ENCODE data around the gene MAP3K19.

The MAP3K19 gene

DNA sequence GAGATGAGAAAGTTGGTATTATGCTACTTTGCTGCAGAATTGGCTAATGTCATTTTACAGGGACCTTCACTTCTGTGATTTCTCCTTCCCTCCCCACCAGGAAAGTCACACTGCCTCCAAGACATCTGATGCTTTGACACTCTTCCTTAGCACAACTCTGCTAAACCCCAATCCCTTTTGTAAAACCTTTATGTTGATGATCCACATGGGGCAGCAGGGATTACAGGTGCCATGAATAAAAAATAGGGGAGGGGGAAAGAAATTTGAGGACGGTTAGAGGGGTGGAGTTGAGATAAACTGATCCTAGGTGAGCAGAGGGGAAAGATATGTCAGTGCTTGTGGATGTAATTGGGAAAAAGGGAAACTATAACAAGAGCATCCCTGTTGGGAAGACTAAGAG, 102.3 kb downstream of the MAP3K19 start:
- TF ChIP-seq, protein P1, sequence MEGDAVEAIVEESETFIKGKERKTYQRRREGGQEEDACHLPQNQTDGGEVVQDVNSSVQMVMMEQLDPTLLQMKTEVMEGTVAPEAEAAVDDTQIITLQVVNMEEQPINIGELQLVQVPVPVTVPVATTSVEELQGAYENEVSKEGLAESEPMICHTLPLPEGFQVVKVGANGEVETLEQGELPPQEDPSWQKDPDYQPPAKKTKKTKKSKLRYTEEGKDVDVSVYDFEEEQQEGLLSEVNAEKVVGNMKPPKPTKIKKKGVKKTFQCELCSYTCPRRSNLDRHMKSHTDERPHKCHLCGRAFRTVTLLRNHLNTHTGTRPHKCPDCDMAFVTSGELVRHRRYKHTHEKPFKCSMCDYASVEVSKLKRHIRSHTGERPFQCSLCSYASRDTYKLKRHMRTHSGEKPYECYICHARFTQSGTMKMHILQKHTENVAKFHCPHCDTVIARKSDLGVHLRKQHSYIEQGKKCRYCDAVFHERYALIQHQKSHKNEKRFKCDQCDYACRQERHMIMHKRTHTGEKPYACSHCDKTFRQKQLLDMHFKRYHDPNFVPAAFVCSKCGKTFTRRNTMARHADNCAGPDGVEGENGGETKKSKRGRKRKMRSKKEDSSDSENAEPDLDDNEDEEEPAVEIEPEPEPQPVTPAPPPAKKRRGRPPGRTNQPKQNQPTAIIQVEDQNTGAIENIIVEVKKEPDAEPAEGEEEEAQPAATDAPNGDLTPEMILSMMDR (IDR thresholded peaks at IDR 0.05; ENCODE audit: low read depth, low read length, poor library complexity, severe bottlenecking): no peak
- peaks cover 24% of the 10 kb centered on the region for H3K4me1 ChIP-seq (ENCODE audit: control insufficient read depth, low read length)
- no peak overlapping the region for H3K27ac ChIP-seq (ENCODE audit: low read depth, low read length)
- H3F3A ChIP-seq (ENCODE audit: control insufficient read depth, insufficient read depth): 0 out of 2 replicates have a peak, but pooled peaks cover 2% of the 10 kb centered on the region
- H3K4me2 ChIP-seq (ENCODE audit: low read length): no peak overlapping the region
- H3K9me3 ChIP-seq (ENCODE audit: control insufficient read depth, insufficient read depth, low read length): no peaks in the 10 kb centered on the region
- peaks cover 70% of the 10 kb centered on the region for H3K36me3 ChIP-seq (ENCODE audit: control insufficient read depth, low read length)
- H4K20me1 ChIP-seq (ENCODE audit: control insufficient read depth, insufficient read depth, low read depth, low read length): peaks cover 8% of the 10 kb centered on the region; the same call in 1 of the 2 replicates
- peaks cover under 1% of the 10 kb centered on the region; the same call in 1 of the 2 replicates for H3K79me2 ChIP-seq (ENCODE audit: control insufficient read depth, low read length)
- H3K27me3 ChIP-seq (ENCODE audit: control insufficient read depth, low read length): no peaks in the 10 kb centered on the region
- no peak overlapping the region for H3K4me3 ChIP-seq (ENCODE audit: low read length)
- no peaks in the 10 kb centered on the region for H3K9me2 ChIP-seq (replicated peaks; ENCODE audit: control insufficient read depth, low read length)

DNA sequence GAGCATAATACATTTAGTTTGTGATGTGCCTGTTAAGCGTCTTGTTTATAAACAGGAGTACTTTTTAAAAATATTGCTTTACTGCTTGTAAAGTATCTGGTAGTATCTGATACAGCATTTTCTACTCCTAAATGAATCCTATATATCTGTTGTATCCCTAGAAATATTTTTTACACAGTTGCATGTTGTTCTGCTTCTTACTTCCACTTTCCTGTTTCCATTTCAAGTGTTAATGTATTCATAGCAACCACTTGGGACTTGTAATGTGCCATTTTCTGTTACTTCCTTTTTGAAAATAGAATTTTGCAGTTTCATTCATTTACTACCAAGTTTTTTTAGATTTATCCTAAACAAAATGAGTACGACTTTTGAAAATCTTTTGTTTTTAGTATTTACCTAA, 103.7 kb downstream of the MAP3K19 start:
- Histone ChIP-seq H3K9me3 (ENCODE audit: control insufficient read depth, insufficient read depth, low read length) (no peaks in the 10 kb centered on the region), H4K20me1 (ENCODE audit: control insufficient read depth, insufficient read depth, low read depth, low read length) (peaks cover 8% of the 10 kb centered on the region; the same call in 1 of the 2 replicates), H3K36me3 (ENCODE audit: control insufficient read depth, low read length) (peaks cover 75% of the 10 kb centered on the region), H3F3A (ENCODE audit: control insufficient read depth, insufficient read depth) (0 out of 2 replicates have a peak, but pooled peaks cover 2% of the 10 kb centered on the region), H3K4me2 (ENCODE audit: low read length) (peak overlapping the region; percentile 47), H3K9me2 (replicated peaks; ENCODE audit: control insufficient read depth, low read length) (no peaks in the 10 kb centered on the region), H3K27me3 (ENCODE audit: control insufficient read depth, low read length) (no peaks in the 10 kb centered on the region), H3K4me1 (ENCODE audit: control insufficient read depth, low read length) (peaks cover 24% of the 10 kb centered on the region), H3K27ac (ENCODE audit: low read depth, low read length) (0 out of 2 replicates have a peak overlapping the region, but pooled peaks have one; percentile 9), H3K79me2 (ENCODE audit: control insufficient read depth, low read length) (peaks cover 3% of the 10 kb centered on the region; the same call in 1 of the 2 replicates), H3K4me3 (ENCODE audit: low read length) (peak overlapping the region; percentile 30)
- TF ChIP-seq, protein P1 (IDR thresholded peaks at IDR 0.05; ENCODE audit: low read depth, low read length, poor library complexity, severe bottlenecking): no peak
- no peak for TF ChIP-seq EZH2phosphoT487 (IDR thresholded peaks at IDR 0.05; ENCODE audit: borderline replicate concordance, low read length)

DNA sequence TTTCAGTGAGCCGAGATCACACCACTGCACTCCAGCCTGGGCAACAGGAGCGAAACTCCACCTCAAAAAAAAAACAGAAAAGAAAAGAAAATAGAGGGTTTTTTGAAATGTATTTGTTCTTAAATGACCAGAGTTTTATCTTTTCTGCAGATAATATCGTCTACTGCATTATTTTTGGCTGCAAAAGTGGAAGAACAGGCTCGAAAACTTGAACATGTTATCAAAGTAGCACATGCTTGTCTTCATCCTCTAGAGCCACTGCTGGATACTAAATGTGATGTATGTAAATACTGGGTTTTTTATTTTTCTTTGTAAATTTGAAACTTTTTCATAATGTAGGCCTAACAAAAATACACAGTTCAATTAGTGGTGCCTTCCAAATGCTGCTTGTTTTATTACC, 110.6 kb downstream of the MAP3K19 start:
- TF ChIP-seq, protein P1 (IDR thresholded peaks at IDR 0.05; ENCODE audit: low read depth, low read length, poor library complexity, severe bottlenecking): no peak
- TF ChIP-seq EZH2phosphoT487 (IDR thresholded peaks at IDR 0.05; ENCODE audit: borderline replicate concordance, low read length): no peak
- H3K4me1 ChIP-seq (ENCODE audit: control insufficient read depth, low read length): peaks cover 29% of the 10 kb centered on the region
- H4K20me1 ChIP-seq (ENCODE audit: control insufficient read depth, insufficient read depth, low read depth, low read length): peaks cover 7% of the 10 kb centered on the region; the same call in 1 of the 2 replicates
- peaks cover 59% of the 10 kb centered on the region for H3K79me2 ChIP-seq (ENCODE audit: control insufficient read depth, low read length)
- H3K27ac ChIP-seq (ENCODE audit: low read depth, low read length): no peak overlapping the region
- no peaks in the 10 kb centered on the region for H3K9me3 ChIP-seq (ENCODE audit: control insufficient read depth, insufficient read depth, low read length)
- peaks cover 77% of the 10 kb centered on the region for H3K36me3 ChIP-seq (ENCODE audit: control insufficient read depth, low read length)
- no peaks in the 10 kb centered on the region for H3K9me2 ChIP-seq (replicated peaks; ENCODE audit: control insufficient read depth, low read length)
- no peak overlapping the region for H3K4me2 ChIP-seq (ENCODE audit: low read length)
- no peaks in the 10 kb centered on the region for H3F3A ChIP-seq (ENCODE audit: control insufficient read depth, insufficient read depth)
- no peaks in the 10 kb centered on the region for H3K27me3 ChIP-seq (ENCODE audit: control insufficient read depth, low read length)
- H3K4me3 ChIP-seq (ENCODE audit: low read length): no peak overlapping the region

All from DOHH2 (cell line).